GM19452 (cell line): ENCODE measurements around the gene NPIPB2.

Experiments used
- ATAC-seq: cut with Tn5 transposase; IDR thresholded peaks from one replicate; pipeline ENCODE4 v1.9.1; 2021; ENCODE audit not compliant: unreplicated experiment

NPIPB2 gene

DNA sequence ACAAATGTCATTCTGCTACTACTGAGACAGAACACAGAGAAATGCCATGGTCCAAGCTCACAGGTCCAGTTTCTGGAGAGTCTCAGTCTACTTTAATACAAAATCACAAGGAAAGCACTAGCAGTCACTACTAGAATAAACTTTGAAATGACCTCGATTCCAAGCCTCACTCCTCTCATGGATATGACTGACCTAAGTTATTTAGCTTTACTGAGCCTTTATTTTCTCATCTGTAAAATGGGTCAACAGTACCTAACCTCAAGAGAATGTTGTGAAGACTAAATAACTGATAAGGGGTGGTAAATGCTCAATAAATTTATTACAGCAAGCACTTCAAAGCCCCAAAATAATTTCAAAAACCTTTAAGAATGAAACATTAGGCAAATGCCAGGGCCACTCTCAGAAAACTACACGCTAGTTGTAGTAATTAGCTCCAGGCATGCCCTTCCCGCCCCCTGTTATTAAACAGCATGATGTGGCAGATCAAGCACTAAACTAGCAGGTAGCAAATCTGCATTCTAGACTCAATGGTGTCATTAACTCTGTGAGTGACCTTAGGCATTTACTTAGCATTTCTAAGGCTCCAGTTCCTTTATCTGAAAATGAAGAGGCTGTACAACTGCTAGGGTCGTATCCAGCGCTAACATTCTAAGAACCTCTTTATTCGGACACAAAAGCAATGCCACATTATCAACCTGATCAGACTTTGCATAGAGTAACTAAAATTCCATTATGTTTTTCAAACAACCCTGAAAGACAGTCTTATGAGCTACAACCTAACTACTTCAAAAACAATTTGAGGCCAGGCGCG lies 34.5 kb downstream of the NPIPB2 start:
- ATAC-seq: no peak

DNA sequence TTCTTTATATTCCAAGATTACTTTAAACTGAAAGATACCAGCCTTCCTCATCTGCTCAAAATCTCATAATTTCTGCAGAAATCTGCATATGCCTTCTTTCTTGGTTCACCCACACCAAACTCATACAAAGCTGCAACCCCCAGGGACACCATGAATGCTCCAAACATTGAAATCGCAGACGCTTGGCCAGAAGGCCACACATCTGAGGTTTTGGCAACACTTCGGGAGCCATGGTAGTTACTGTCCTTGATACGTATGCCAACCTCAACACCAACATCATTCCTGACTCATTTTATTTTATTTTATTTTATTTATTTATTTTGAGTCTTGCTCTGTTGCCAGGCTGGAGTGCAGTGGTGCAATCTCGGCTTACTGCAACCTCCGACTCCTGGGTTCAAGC lies 37.9 kb downstream of the NPIPB2 start:
- ATAC-seq: no peak

DNA sequence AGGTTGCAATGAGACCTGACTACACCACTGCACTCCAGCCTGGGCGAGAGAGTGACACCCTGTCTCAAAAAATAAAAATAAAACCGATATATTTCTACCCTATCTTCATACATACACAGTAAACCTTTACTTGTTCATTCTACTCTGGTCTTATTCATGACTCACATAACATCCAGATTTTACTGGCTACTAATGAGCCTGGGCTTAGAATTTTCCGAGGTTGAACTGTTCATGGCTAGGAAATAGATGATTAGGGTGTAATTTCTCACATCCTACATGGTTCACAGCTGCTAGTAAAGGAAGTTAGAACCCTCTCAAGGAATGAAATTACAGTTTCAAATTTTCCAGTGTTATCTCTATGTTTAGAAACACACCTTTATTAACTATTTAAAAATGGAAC lies 40.8 kb downstream of the NPIPB2 start:
- ATAC-seq: no peak

DNA sequence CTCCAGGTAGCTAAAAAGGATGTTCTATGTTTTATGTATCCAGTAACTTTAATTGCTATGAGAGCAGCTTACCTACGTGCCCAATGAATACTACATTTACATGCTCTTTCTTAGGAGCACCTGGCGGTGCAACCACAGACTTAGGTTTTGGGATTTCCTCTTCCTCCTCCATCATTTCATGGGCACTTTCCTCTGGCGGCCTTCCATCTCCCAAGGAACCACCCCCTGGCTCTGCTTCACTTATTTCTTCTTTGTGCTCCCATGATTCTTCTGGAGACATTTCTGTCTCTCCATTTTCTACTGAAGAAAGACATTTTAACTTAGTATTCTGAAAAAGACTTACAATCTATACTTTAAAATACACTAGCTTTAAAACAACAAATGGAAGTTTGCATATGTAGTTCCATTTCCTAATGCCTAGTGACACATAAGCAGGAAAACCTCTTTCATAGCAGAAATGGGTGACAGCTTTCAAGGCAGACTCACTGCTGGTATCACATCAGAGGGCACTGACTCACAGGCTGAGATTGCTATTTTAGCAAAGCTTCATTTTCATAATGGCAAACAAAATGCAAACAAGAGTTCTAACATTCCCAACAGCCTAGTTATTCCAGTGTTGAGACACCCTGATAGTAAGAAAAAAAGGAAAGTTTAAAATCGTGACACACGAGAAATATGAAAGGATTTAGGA lies 45.2 kb downstream of the NPIPB2 start:
- ATAC-seq: no peak

DNA sequence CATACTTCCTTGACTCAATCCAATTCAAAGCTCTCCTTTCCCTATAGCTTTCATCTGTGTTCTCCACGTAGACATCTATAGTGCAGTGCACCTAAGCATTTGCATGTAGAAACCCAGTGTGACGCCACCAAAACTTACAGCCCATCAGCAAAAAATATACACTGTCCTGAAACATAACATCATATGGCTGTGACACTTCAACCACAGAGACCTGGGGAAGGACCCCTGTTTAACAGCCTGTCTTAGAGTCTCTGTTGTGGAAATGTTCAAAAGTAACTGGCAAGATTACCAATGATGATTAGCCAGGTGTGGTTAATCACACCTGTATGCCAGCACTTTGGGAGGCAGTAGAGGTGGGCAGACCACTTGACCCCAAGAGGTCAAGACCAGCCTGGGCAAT lies 48.3 kb downstream of the NPIPB2 start:
- no peak for ATAC-seq

DNA sequence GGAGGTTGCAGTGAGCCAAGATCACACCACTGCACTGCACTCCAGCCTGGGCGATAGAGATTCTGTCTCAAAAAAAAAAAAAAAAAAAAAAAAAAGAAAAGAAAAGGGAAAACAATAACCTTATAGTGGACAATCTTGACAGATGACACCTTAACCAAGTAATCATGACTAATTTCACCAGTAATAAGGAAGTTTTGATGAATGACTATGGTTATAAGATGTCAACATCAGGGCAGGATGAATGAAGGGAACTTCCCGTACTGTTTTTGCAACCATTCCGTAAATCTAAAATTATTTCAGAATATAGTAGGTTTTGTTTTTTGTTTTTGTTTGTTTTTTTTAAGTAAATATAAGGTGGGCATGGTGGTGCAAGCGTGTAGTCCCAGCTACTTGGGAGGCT lies 49.1 kb downstream of the NPIPB2 start:
- ATAC-seq: no peak

DNA sequence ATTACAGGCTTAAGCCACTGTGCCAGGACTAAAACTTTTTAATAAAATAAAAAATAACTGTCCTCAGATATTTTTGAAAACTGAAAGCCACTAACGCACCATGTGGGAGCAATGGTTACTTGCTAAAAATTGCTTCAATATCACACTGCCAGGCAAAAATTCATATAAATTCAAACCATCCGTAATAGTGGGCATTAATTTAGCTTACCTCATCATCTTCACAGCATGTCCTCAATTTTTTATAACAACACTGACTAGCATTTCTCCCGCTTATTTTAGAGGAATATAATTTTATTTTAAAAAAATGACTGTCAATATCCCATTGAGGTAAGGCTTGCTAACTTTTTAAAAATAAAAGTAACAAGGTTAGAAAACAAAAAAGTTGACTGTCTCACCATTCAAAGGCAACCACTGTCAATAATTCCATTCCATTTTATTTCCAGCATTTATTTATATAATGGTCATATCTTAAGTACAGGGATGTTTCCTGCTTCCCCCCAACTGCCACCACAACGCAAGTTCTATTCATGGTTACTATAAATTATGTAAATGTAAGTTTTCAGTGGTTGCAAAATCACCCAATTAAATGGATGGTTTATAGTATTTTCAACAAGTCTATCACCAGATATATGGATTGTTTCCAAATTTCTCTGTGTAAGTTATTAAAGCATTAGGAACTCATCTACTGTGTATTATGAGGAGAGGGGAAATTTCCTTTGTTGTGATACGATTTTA lies 51.4 kb downstream of the NPIPB2 start:
- ATAC-seq: no peak

DNA sequence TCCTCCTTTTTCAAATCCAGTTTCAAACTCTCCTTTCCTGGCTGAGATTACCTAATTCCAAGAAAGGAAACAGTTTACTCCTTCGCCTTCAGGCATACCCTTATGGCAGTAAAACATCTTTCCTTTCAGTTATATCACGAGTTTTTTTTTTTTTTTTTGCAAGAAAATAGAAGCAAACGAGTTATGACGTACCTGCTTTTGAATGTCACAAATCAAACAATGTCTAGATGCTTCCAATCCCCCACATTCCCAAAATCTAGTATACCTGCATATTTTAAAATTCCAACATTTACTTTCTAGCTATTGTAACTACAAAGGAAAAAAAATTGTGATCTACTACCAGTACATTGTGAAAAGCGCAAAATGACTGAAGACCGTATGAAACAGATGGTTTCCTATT lies 55.0 kb downstream of the NPIPB2 start:
- ATAC-seq: no peak

DNA sequence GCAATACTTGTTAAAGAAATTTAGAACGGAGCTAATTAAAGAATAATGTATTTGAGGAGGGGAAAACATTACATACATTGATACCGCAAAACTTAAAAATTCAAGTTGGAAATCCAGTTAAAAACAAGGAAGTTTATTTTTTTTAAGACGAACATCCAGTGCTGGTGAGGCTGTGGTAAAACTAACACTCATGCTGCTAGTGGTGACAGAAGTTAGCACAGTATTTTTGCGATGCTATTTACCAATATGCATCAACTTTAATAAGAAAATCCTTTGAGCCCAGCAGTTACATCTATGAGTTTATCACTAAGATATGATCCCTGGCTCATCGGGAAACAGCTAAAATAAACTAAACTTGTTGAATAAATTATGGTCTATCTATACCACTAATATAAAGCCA lies 57.8 kb downstream of the NPIPB2 start:
- ATAC-seq: no peak

DNA sequence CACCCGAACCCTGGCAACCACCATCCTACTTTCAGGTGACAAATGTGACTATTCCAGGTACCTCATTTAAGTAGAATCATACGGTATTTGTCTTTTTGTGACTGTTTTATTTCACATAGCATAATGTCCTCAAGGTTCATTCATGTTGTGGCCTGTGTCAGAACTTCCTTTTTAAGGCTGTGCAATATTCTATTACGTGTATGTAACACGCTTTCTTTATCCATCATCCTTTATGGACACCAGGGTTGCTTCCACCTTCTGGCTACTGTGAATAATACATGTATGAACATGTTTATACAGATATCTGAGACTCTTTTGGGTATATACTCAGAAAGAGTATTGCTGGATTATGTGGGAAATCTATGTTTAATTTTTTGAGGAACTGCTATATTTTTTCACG lies 61.8 kb downstream of the NPIPB2 start:
- ATAC-seq: no peak

DNA sequence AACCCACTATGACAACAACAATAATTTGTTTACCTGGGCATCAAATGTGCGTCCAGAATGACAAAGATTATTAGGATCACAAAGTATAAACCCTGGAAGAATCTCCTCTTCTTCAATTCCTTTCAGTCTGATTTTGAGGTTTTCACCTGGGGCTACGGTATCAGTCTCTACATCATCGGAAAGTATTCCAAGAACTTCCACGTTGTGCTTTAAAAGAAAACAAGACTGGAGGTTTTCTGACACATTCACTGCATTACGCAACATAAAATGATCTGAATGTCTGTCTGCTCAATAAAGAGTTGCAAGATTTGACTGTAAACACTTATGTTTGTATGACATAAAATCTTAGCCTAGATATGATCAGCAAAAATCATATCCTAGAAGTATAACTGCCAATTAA lies 64.5 kb downstream of the NPIPB2 start:
- ATAC-seq: no peak
